Gastroesophageal sphincter (tissue), 4 donors: ENCODE measurements around the gene EFEMP1. TPM values are rescaled to one million over a fixed set of nuclear protein-coding genes. Genes with fewer than 3 reads are reported as not detected.

ENCODE experiments used
- ATAC-seq: fragments of 150-250 bp; one replicate; pipeline ENCODE4 v1.9.1; 2016; ENCODE audit warnings: mild to moderate bottlenecking, moderate library complexity
- H3K27ac ChIP-seq, 4 donors: fragments of 200-600 bp; sonication (generic) in 3 of 4; 1 replicate in 3 of 4; 2 replicates in 1 of 4; pipeline ENCODE4 v1.5.1; 2016 to 2019
- H3K27me3 ChIP-seq: fragments of 200-600 bp; sonication (generic); one replicate; pipeline ENCODE4 v1.5.1; 2019
- H3K36me3 ChIP-seq, 2 donors: fragments of 200-600 bp; sonication (generic); one replicate each; pipeline ENCODE4 v1.5.1; 2019; ENCODE audit warnings: control low read depth in 1 of 2
- H3K4me1 ChIP-seq, 3 donors: fragments of 200-600 bp; sonication (generic); 1 replicate in 2 of 3; 2 replicates in 1 of 3; pipeline ENCODE4 v1.5.1; 2016 to 2019; ENCODE audit warnings: control low read depth in 2 of 3
- H3K4me3 ChIP-seq, 2 donors: fragments of 200-600 bp; sonication (generic); one replicate each; pipeline ENCODE4 v1.5.1; 2019; ENCODE audit warnings: mild to moderate bottlenecking in 1 of 2, moderate library complexity in 1 of 2
- H3K9me3 ChIP-seq, 3 donors: fragments of 200-600 bp; sonication (generic); one replicate each; pipeline ENCODE4 v1.5.1; 2017 to 2019; ENCODE audit warnings: control low read depth in 2 of 3
- EP300 ChIP-seq: sonication (generic); formaldehyde crosslinking; IDR thresholded peaks from one replicate; pipeline ENCODE4 v1.6.1; 2017; ENCODE audit warnings: antibody characterized with exemption, mild to moderate bottlenecking
- POLR2A ChIP-seq, 2 donors: fragments of 450-650 bp; IDR thresholded peaks; one replicate each; pipeline ENCODE4 v1.6.1; 2017; ENCODE audit warnings: antibody characterized with exemption in 2 of 2, mild to moderate bottlenecking in 2 of 2, moderate library complexity in 1 of 2
- POLR2AphosphoS5 ChIP-seq: sonication (generic); formaldehyde crosslinking; IDR thresholded peaks from one replicate; pipeline ENCODE4 v1.6.1; 2017; ENCODE audit warnings: antibody characterized with exemption
- WGBS, 2 donors: methylation state at CpG; one replicate each; pipeline ENCODE4 v1.1.5; 2018; ENCODE audit warnings: low coverage in 1 of 2; 5-methylcytosine and 5-hydroxymethylcytosine counted together
- total RNA-seq, 4 donors: library from RNA; depleted of rRNA; stranded (reverse); fragments of >200 nt; gene quantifications; one replicate each; pipeline ENCODE4 v1.1.0, GENCODE V29; 2016
- TF ChIP-seq, protein P1 (sequence below), 4 experiments: fragments of 200-600 bp in 2 of 4; fragments of 450-650 bp in 2 of 4; sonication (generic) in 1 of 4; IDR thresholded peaks; one replicate each; pipeline ENCODE4 v1.5.1; 2017 to 2019; ENCODE audit warnings: antibody characterized with exemption in 4 of 4, mild to moderate bottlenecking in 2 of 4, moderate library complexity in 2 of 4

The EFEMP1 gene
- total RNA-seq, 4 donors from 2014 or later: 70.5 to 141 (median 91.9) TPM

DNA sequence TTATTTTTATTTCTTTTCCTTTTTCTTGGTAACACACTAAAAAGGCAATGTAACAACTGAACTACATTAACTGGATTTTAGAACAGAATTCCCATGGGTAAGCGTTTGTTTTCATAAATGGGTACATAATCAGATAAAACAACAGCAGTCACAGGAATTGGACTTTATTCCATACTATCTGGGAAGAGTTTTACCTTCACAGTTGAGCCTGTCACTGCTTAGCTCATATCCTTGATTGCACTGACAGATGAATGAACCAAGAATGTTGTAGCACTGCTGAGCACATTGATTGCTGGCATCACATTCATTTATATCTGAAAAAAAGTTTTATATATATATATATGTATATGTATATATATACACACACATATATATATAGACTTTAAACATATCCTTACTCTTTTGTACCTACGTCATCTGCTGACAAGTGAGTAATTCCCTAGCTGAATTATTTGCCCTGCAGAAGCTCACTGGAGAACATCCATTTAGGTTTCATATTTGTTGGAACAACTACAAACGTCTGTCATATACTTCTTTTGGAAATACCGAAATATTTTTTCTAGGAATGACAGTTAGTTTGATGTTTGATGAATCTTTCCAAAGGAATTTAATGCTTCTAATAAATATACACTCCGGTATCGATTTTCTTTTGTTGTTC lies 47.0 kb downstream of the EFEMP1 start:
- Histone ChIP-seq H3K36me3 (peaks cover 0 to 4% of the 10 kb centered on the region in 2 donors), H3K27me3 (no peaks in the 10 kb centered on the region), H3K27ac (no peak overlapping the region), H3K9me3 (no peaks in the 10 kb centered on the region), H3K4me3 (no peak overlapping the region), H3K4me1 (no peaks in the 10 kb centered on the region)
- ATAC-seq: no peak
- 61 to 76% methylated on average over 6 of the region's 6 CpGs for WGBS, 2 donors
- no peak for TF ChIP-seq EP300
- TF ChIP-seq POLR2AphosphoS5: no peak
- no peak for TF ChIP-seq POLR2A (IDR thresholded peaks at IDR 0.05)
- TF ChIP-seq, protein P1, sequence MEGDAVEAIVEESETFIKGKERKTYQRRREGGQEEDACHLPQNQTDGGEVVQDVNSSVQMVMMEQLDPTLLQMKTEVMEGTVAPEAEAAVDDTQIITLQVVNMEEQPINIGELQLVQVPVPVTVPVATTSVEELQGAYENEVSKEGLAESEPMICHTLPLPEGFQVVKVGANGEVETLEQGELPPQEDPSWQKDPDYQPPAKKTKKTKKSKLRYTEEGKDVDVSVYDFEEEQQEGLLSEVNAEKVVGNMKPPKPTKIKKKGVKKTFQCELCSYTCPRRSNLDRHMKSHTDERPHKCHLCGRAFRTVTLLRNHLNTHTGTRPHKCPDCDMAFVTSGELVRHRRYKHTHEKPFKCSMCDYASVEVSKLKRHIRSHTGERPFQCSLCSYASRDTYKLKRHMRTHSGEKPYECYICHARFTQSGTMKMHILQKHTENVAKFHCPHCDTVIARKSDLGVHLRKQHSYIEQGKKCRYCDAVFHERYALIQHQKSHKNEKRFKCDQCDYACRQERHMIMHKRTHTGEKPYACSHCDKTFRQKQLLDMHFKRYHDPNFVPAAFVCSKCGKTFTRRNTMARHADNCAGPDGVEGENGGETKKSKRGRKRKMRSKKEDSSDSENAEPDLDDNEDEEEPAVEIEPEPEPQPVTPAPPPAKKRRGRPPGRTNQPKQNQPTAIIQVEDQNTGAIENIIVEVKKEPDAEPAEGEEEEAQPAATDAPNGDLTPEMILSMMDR (IDR thresholded peaks at IDR 0.05): no peak

DNA sequence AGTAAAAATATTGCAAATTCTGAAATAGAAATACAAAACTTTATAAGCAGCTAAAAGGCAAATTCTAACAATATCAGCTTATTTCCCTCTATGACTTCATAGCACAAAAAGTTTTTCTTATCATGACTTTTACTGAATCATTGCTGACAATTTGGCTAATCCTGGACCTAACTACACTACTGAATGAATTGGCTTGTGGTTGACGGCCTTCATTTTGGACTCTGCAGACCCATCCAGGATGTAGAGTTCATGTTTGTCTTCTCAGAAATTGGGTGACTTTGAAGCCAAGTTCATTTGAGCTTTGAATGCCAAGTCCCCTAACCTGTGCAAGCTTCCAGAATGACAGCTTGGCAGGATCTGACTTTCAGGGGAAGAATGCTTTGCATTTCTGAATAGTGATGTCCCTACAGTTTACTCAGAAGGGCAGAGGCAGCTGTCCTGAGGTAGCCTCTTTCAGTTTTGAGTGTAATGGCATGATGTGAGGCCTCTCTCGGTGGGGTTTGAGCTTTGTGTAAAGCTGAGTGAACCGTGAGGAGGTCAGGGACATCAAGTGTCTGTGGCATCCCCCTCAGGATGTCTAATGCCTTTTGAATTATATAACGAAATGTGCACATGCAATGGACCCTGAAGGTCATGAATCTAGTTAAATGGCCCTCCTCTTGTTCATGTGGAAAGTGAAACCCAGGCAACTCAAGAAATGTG lies 48.0 kb downstream of the EFEMP1 start:
- ATAC-seq: no peak

DNA sequence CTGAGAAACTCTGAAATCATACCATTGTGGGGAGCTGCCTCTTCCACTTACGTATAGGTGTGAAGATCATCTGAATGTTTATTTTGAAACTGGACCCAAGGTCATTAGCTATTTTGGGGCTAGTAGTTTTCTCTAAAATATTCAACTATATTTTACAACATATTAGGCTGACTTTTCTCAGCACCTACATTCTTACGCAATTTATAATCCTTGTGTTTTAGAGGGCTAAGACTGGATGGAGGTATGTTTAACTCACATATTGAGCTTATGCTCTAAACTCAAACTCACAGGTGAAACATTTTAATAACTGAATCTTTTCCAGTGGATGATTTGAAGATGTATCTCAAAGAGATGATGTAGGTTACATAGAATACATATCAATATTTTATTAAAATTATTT lies 49.2 kb downstream of the EFEMP1 start:
- H3K27ac ChIP-seq: no peak overlapping the region
- 88 to 100% methylated on average over 1 to 2 of the region's 2 CpGs for WGBS, 2 donors

More for the DNA sequence above, 48.0 kb downstream of the EFEMP1 start:
- 57 to 71% methylated on average over 4 of the region's 4 CpGs for WGBS, 2 donors
- Histone ChIP-seq H3K36me3 (no peaks in the 10 kb centered on the region), H3K4me3 (no peak overlapping the region), H3K27ac (no peak overlapping the region), H3K27me3 (no peaks in the 10 kb centered on the region), H3K4me1 (no peaks in the 10 kb centered on the region), H3K9me3 (no peaks in the 10 kb centered on the region)
- TF ChIP-seq POLR2A (IDR thresholded peaks at IDR 0.05) (no peak), EP300 (no peak), POLR2AphosphoS5 (no peak)

DNA sequence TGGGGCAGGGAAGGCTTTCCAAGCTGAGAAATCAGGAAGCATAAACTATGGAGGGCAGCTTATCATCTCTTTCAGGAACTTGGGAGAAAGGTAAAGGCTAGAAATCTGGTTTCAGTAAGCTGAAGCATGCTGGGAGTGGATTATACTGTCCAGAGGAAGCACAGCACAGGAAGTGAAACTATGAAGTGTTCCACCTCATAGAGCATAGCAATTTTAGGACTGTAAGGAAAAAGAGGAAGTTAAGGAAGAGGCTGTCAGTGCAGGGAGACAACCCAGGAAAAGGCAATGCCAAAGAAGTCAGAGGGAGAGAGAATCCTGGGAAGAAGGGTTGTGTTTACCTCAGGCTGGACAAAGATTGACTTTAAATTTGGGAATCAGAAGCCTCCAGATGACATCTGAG lies 51.9 kb downstream of the EFEMP1 start:
- no peak for ATAC-seq
- Histone ChIP-seq H3K27ac (no peak overlapping the region), H3K4me3 (no peak overlapping the region)

More for the DNA sequence above, 49.2 kb downstream of the EFEMP1 start:
- Histone ChIP-seq H3K36me3 (no peaks in the 10 kb centered on the region), H3K4me1 (no peaks in the 10 kb centered on the region), H3K9me3 (no peaks in the 10 kb centered on the region), H3K4me3 (no peak overlapping the region), H3K27me3 (no peaks in the 10 kb centered on the region)
- no peak for TF ChIP-seq EP300
- TF ChIP-seq, protein P1 (IDR thresholded peaks at IDR 0.05): no peak
- TF ChIP-seq POLR2AphosphoS5: no peak
- TF ChIP-seq POLR2A (IDR thresholded peaks at IDR 0.05): no peak
- ATAC-seq: no peak

DNA sequence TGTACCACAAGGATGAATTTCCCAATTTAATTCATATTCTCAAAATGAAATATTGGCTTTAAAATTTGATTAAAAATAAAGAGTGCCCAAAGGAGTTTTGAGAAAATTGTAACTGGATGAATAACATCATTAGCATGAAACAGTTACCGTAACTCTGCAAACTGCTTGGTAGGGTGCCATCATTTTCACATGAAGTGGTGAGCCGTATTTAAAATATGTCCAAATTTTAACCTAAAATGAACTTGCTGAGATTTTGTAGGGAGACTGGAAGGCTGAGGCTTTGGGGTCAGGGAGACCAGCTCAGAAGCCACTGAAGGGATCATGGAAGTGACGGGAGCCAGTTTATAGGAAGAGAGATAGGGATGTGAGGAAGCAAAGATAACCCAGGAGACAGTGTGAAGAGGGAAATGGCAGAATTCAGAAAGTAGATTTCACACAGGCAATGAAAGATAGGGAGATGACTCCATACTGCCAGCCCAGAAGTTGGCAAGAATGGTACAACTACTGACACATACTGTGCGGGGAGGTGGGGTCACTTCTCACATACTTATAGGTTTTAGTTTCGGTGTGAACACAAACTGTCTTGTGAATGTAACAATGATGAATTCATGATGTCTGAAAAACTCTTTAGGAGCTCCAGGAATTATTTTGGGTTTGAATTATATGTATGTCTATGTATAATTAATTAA lies 53.8 kb downstream of the EFEMP1 start:
- H3K9me3 ChIP-seq: no peaks in the 10 kb centered on the region
- H3K4me1 ChIP-seq: no peaks in the 10 kb centered on the region
- WGBS, 2 donors: 54 to 74% methylated on average over 5 of the region's 5 CpGs
- H3K27ac ChIP-seq: no peak overlapping the region
- TF ChIP-seq POLR2AphosphoS5: peak; percentile 70
- no peak for TF ChIP-seq EP300
- no peaks in the 10 kb centered on the region for H3K27me3 ChIP-seq
- peak; percentile 37 for ATAC-seq
- H3K36me3 ChIP-seq: no peaks in the 10 kb centered on the region
- H3K4me3 ChIP-seq: no peak overlapping the region

More for the DNA sequence above, 51.9 kb downstream of the EFEMP1 start:
- Histone ChIP-seq H3K27me3 (no peaks in the 10 kb centered on the region), H3K36me3 (no peaks in the 10 kb centered on the region), H3K4me1 (no peaks in the 10 kb centered on the region), H3K9me3 (no peaks in the 10 kb centered on the region)
- TF ChIP-seq POLR2A (IDR thresholded peaks at IDR 0.05) (no peak), POLR2AphosphoS5 (no peak), EP300 (no peak)
- TF ChIP-seq, protein P1 (IDR thresholded peaks at IDR 0.05): no peak
